HFFc6 (cell line): ENCODE data around the gene TWIST2. TPM values are rescaled to one million over a fixed set of nuclear protein-coding genes. Genes with fewer than 3 reads are reported as not detected.
A peak's percentile ranks its signal among the peaks of the same experiment; 100 is the strongest.

Experiments
- DNase-seq: peaks from one replicate; pipeline ENCODE4 v3.0.0-alpha.2; 2018
- H3K27ac Mint-ChIP-seq: 2 replicates; pipeline ENCODE4 v1.8.0; 2020; ENCODE audit warnings: mild to moderate bottlenecking, mixed read lengths
- H3K27me3 Mint-ChIP-seq: 2 replicates; pipeline ENCODE4 v1.8.0; 2021; ENCODE audit warnings: mild to moderate bottlenecking, moderate library complexity, mixed read lengths; ENCODE audit not compliant: insufficient read depth
- H3K36me3 Mint-ChIP-seq: 2 replicates; pipeline ENCODE4 v1.8.0; 2021; ENCODE audit warnings: low read depth, mixed read lengths
- H3K4me1 Mint-ChIP-seq: 2 replicates; pipeline ENCODE4 v1.8.0; 2020; ENCODE audit warnings: low read depth, mixed read lengths
- H3K4me3 Mint-ChIP-seq: 2 replicates; pipeline ENCODE4 v1.8.0; 2020; ENCODE audit warnings: mild to moderate bottlenecking, moderate library complexity, mixed read lengths
- H3K9me3 Mint-ChIP-seq: 2 replicates; pipeline ENCODE4 v1.8.0; 2020; ENCODE audit warnings: mild to moderate bottlenecking, mixed read lengths
- CTCF ChIP-seq: fragments of 200-600 bp; sonication (generic); IDR thresholded peaks from 2 replicates; pipeline ENCODE4 v1.5.0; 2021; ENCODE audit warnings: antibody characterized with exemption, mild to moderate bottlenecking
- total RNA-seq, 6 experiments: library from RNA; stranded (reverse); fragmentation: NEBNext Ultra II Directional; extraction: Animal tissue kit (Norgen Biotek cat#: 25700); gene quantifications; 2 replicates in 1 of 6; 3 replicates in 5 of 6; pipeline ENCODE4 v1.2.3, GENCODE V29; 2021

TWIST2 gene
- total RNA-seq, 6 experiments from 2014 or later: 127 to 146 (median 137) TPM

GRCh38 chr2:238810321-238810720 is 37.6 kb upstream of the TWIST2 start:
- Mint-ChIP-seq H3K4me1 (peaks cover 13% of the 10 kb centered on the region), H3K9me3 (peaks cover 25% of the 10 kb centered on the region), H3K4me3 (no peak overlapping the region), H3K27ac (no peak overlapping the region), H3K27me3 (peaks cover 13% of the 10 kb centered on the region), H3K36me3 (peaks cover 16% of the 10 kb centered on the region)
- no peak for DNase-seq
- no peak for TF ChIP-seq CTCF

- DNase-seq: peak; percentile 46
- peak overlapping the region; percentile 66 for H3K4me3 Mint-ChIP-seq
- H3K9me3 Mint-ChIP-seq: peaks cover 25% of the 10 kb centered on the region
- H3K4me1 Mint-ChIP-seq: peaks cover 13% of the 10 kb centered on the region
- H3K27ac Mint-ChIP-seq: no peak overlapping the region
- H3K36me3 Mint-ChIP-seq: peaks cover 16% of the 10 kb centered on the region
- peaks cover 16% of the 10 kb centered on the region for H3K27me3 Mint-ChIP-seq
- TF ChIP-seq CTCF: no peak
Measured at GRCh38 chr2:238811293-238811692, 36.6 kb upstream of the TWIST2 start.

GRCh38 chr2:238811759-238812158 is 36.1 kb upstream of the TWIST2 start:
- TF ChIP-seq CTCF: no peak
- peaks cover 16% of the 10 kb centered on the region for H3K36me3 Mint-ChIP-seq
- H3K4me1 Mint-ChIP-seq: peaks cover 13% of the 10 kb centered on the region
- peak; percentile 41 for DNase-seq
- no peak overlapping the region for H3K27ac Mint-ChIP-seq
- H3K9me3 Mint-ChIP-seq: peaks cover 25% of the 10 kb centered on the region
- peaks cover 14% of the 10 kb centered on the region for H3K27me3 Mint-ChIP-seq
- H3K4me3 Mint-ChIP-seq: peak overlapping the region; percentile 66

- no peak for DNase-seq
- TF ChIP-seq CTCF: no peak
- peaks cover 25% of the 10 kb centered on the region for H3K9me3 Mint-ChIP-seq
- H3K4me3 Mint-ChIP-seq: no peak overlapping the region
- peaks cover 21% of the 10 kb centered on the region for H3K27me3 Mint-ChIP-seq
- peaks cover 16% of the 10 kb centered on the region for H3K36me3 Mint-ChIP-seq
- peaks cover 15% of the 10 kb centered on the region for H3K4me1 Mint-ChIP-seq
- H3K27ac Mint-ChIP-seq: no peak overlapping the region
Measured at GRCh38 chr2:238813109-238813508, 34.8 kb upstream of the TWIST2 start.

DNA sequence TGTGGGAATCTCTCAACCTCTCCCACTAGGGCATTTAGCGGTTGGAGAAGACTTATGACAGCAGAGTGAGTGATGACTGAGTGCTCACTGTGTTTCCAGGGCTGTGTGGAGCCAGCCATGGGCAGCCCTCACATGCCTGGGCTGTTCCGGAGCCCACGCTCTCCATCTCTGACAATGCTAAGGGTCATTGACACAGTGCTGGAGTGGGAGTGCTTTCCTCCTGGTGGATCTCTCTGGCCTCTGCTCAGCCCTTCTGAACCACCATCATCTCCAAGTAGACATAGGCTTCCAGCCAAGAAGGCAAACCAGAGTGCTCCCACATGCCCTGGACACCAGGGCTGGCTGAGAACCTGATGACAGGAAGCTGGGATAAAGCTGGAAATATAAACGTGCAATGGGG is 33.1 kb upstream of the TWIST2 start:
- Mint-ChIP-seq H3K4me1 (peaks cover 24% of the 10 kb centered on the region), H3K27me3 (peaks cover 21% of the 10 kb centered on the region), H3K9me3 (peaks cover 11% of the 10 kb centered on the region; the same call in 1 of the 2 replicates), H3K4me3 (no peak overlapping the region), H3K36me3 (peaks cover 4% of the 10 kb centered on the region; the same call in 1 of the 2 replicates), H3K27ac (no peak overlapping the region)
- TF ChIP-seq CTCF: no peak
- no peak for DNase-seq

DNA sequence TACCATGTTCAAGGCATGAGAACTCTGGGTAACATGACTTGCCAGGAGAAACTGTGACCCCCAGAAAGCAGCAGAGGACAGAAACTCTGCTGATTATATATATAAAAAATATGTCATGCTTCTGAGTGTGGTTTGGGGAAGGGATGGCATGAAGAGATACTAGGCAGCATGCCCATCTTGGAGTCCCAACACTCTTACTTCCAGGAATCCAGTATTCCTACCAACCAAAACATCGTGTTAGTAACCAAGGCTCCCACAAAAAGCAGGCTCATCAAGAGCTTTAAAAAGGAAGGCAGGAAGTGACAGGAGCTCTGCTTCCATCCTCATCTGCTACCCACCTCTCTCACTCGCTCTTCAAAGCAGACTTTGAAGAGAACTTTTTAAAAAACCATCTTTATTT is 31.6 kb upstream of the TWIST2 start:
- Mint-ChIP-seq H3K36me3 (no peaks in the 10 kb centered on the region), H3K27me3 (peaks cover 26% of the 10 kb centered on the region), H3K27ac (no peak overlapping the region), H3K4me1 (peaks cover 30% of the 10 kb centered on the region), H3K9me3 (0 out of 2 replicates have a peak, but pooled peaks cover 3% of the 10 kb centered on the region), H3K4me3 (no peak overlapping the region)
- peak; percentile 23 for DNase-seq
- TF ChIP-seq CTCF: no peak
